Measurements from ENCODE around the gene IKBKE. TPM values are rescaled to one million over a fixed set of nuclear protein-coding genes. Genes with fewer than 3 reads are reported as not detected.

Gene IKBKE
- total and polyA plus RNA-seq, 2 of the 8 experiments (the other 6 are each of a cell fraction or from before 2014, with no cell fraction given), result 8.6 to 12.0 TPM

DNA sequence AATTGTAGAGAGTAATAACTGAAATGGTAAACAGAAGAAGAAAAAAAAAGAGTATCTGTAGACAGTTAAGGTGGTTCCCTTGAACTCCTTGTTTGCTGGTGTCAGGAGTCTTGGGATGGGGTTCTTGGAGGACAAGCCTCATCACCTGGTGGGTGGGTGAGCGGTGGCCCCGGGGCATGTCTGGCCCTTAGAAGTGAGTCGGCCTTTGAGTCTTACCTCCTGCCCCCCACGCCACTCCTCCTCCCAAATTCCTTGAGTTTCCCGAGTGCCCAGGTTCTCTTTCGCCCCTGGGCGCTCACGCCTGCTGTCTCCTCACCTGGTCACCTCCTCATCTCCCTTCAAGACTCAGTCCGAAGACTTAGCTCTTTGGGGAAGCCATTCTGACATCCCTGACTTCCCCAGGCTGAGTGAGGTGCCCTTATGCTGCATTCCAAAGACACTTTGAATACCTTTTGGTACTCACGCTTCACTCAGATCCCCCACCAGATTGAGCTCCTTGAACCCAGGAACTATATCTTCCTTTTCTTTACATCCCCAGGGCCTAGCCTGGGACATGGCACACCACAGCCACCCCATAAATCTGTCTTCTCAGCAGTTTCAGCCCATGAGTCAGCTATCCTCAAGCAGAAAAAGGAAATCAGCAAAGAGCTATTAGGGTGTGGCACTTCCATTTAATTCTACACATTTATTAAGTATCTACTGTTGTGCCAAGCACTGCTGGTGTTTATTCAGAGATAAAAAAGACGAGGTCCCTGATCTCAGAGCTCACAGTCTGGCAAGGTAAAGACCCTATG, 13.5 kb upstream of the IKBKE start:
- no peak for FAIRE-seq
- no peaks in the 10 kb centered on the region; the same call in 1 of the 2 replicates for H3K23me2 ChIP-seq (ENCODE audit: low read depth, low read length)
- H4K8ac ChIP-seq (ENCODE audit: extremely low read depth, insufficient read depth, low read length), result no peak overlapping the region
- no peaks in the 10 kb centered on the region; the same call in 1 of the 2 replicates for H3K79me1 ChIP-seq (ENCODE audit: low read depth, low read length)
- H3K14ac ChIP-seq (ENCODE audit: insufficient read length), result no peak overlapping the region
- H3K4me3 ChIP-seq (ENCODE audit: extremely low read depth in 1 of 4, insufficient read depth in 2 of 4, low read depth in 3 of 4, low read length in 4 of 4), result no peak overlapping the region
- no peak overlapping the region for H3K9ac ChIP-seq (replicated peaks in 1 of 4; ENCODE audit: extremely low read depth in 1 of 4, low read depth in 3 of 4, low read length in 3 of 4)
- H2BK12ac ChIP-seq (ENCODE audit: low read depth, low read length), result no peak overlapping the region
- H2BK15ac ChIP-seq (ENCODE audit: low read length), result no peak overlapping the region
- peaks cover 0 to 6% (median 1%) of the 10 kb centered on the region in 4 experiments; a peak in 3 of 8 replicates for H3K36me3 ChIP-seq (ENCODE audit: control insufficient read depth in 2 of 4, insufficient read depth in 4 of 4, low read length in 3 of 4)
- no peak overlapping the region for H4K91ac ChIP-seq (replicated peaks; ENCODE audit: insufficient read length, low read length)
- no peak overlapping the region for H2AK5ac ChIP-seq (ENCODE audit: low read depth, low read length)
- H2BK20ac ChIP-seq (ENCODE audit: low read length), result no peak overlapping the region
- no peaks in the 10 kb centered on the region for H4K20me1 ChIP-seq (replicated peaks in 1 of 2; ENCODE audit: control insufficient read depth in 1 of 2, insufficient read depth in 2 of 2, low read length in 2 of 2)
- DNase-seq (ENCODE audit: low read depth in 1 of 2, low spot score in 2 of 2), result no peak
- no peak overlapping the region for H3K23ac ChIP-seq (ENCODE audit: insufficient read length)
- H3K4me2 ChIP-seq (ENCODE audit: insufficient read depth in 1 of 2, low read depth in 2 of 2, low read length in 2 of 2), result no peak overlapping the region
- H2BK120ac ChIP-seq (replicated peaks; ENCODE audit: low read depth, low read length), result no peak overlapping the region
- H3K4me1 ChIP-seq (replicated peaks in 1 of 4; ENCODE audit: control insufficient read depth in 3 of 4, insufficient read depth in 4 of 4, low read length in 3 of 4), result peaks cover 0 to 13% (median 3%) of the 10 kb centered on the region in 4 experiments; a peak in 4 of 7 replicates
- H2AFZ ChIP-seq (ENCODE audit: low read length), result no peak overlapping the region
- no peak overlapping the region for H3K56ac ChIP-seq (replicated peaks; ENCODE audit: insufficient read length, low read depth, low read length)
- no peaks in the 10 kb centered on the region for H3K79me2 ChIP-seq (ENCODE audit: control insufficient read depth in 1 of 2, insufficient read depth in 2 of 2, low read length in 2 of 2)
- no peaks in the 10 kb centered on the region for H3K9me3 ChIP-seq (ENCODE audit: insufficient read depth in 2 of 2, low read depth in 1 of 2, low read length in 1 of 2)
- POLR2A ChIA-PET (ENCODE audit: partially characterized antibody), result interaction anchor here (1.4 kb wide), 1 partner anchor 13 kb away, joined by 4 read pairs; the partner anchor contains the start of gene IKBKE
- H2BK5ac ChIP-seq (ENCODE audit: low read depth, low read length), result no peak overlapping the region
- H3K18ac ChIP-seq (ENCODE audit: extremely low read depth, low read length), result no peak overlapping the region
- H3K27me3 ChIP-seq (replicated peaks in 1 of 4; ENCODE audit: control insufficient read depth in 3 of 4, extremely low read depth in 1 of 4, insufficient read depth in 3 of 4, low read length in 3 of 4), result no peaks in the 10 kb centered on the region
- WGBS, 2 experiments (ENCODE audit: extremely low coverage in 1 of 2, insufficient coverage in 1 of 2, insufficient read length in 1 of 2, insufficient replicate concordance in 2 of 2, low coverage in 1 of 2, low lambda C conversion rate in 2 of 2, missing lambda C conversion rate in 1 of 2), result 85% methylated on average over 11 of the region's 11 CpGs; no CpG with 5 or more reads in 1 of the 2 experiments
- H4K5ac ChIP-seq (ENCODE audit: insufficient read length, low read depth, low read length), result no peak overlapping the region
- CTCF ChIA-PET (ENCODE audit: partially characterized antibody), result interaction anchor here (1.1 to 6.6 kb wide), 3 partner anchors 15 to 21 kb away, joined by 4 to 76 read pairs (median 74); partner anchors contain the start of gene IKBKE
- H3K27ac ChIP-seq (ENCODE audit: low read depth, low read length), result no peak overlapping the region
- no peak overlapping the region for H3K4ac ChIP-seq (replicated peaks; ENCODE audit: insufficient read length, low read depth, low read length)
- TF ChIP-seq TAF1 (IDR thresholded peaks at IDR 0.05; ENCODE audit: low read depth, low read length), result no peak
- TF ChIP-seq FOSL1 (IDR thresholded peaks at IDR 0.05; ENCODE audit: insufficient read depth, low read depth, low read length), result no peak
- TF ChIP-seq RBBP5 (IDR thresholded peaks at IDR 0.05; ENCODE audit: borderline replicate concordance, low read depth, low read length), result no peak
- no peak for TF ChIP-seq HDAC6 (IDR thresholded peaks at IDR 0.05; ENCODE audit: low read depth, low read length)
- TF ChIP-seq HDAC2 (IDR thresholded peaks at IDR 0.05; ENCODE audit: borderline replicate concordance in 1 of 2, low read depth in 2 of 2, low read length in 2 of 2), result no peak
- TF ChIP-seq, protein P1, sequence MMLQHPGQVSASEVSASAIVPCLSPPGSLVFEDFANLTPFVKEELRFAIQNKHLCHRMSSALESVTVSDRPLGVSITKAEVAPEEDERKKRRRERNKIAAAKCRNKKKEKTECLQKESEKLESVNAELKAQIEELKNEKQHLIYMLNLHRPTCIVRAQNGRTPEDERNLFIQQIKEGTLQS (IDR thresholded peaks at IDR 0.05; ENCODE audit: insufficient read depth, low read depth, low read length), result no peak
- TF ChIP-seq NANOG (IDR thresholded peaks at IDR 0.05; ENCODE audit: insufficient read depth, low read depth, low read length, poor library complexity, severe bottlenecking), result no peak
- no peak for TF ChIP-seq YY1 (IDR thresholded peaks at IDR 0.05; ENCODE audit: low read depth, low read length)
- no peak for TF ChIP-seq MAX (IDR thresholded peaks at IDR 0.05)
- TF ChIP-seq NRF1 (IDR thresholded peaks at IDR 0.05; ENCODE audit: low read depth, low read length), result no peak
- TF ChIP-seq PHF8 (conservative IDR thresholded peaks at IDR 0.05; ENCODE audit: low read depth, low read length), result no peak

All from H1 (cell line).